HG03460 (cell line): Measurements from ENCODE around the gene SLC9A9.
"Not testable (repeated sequence)": the region's sequence is repeated elsewhere in the genome, so short reads cannot be mapped to it uniquely, and the experiment has no call there.

Source experiments
- ATAC-seq: cut with Tn5 transposase; IDR thresholded peaks from one replicate; pipeline ENCODE4 v1.9.1; 2021; ENCODE audit not compliant: unreplicated experiment

SLC9A9 gene

GRCh38 chr3:143698682-143699303 is 149.5 kb downstream of the SLC9A9 start:
- no peak for ATAC-seq

- ATAC-seq = no peak
Measured at GRCh38 chr3:143697975-143698374, 150.3 kb downstream of the SLC9A9 start.

- not testable (repeated sequence) for ATAC-seq
Measured at GRCh38 chr3:143695333-143695732, 152.9 kb downstream of the SLC9A9 start.

- no peak for ATAC-seq
Measured at GRCh38 chr3:143693506-143693905, 154.8 kb downstream of the SLC9A9 start.

GRCh38 chr3:143686638-143687197 is 161.6 kb downstream of the SLC9A9 start:
- ATAC-seq = no peak

- ATAC-seq = no peak
Measured at GRCh38 chr3:143685491-143685890, 162.8 kb downstream of the SLC9A9 start.

GRCh38 chr3:143677430-143677829 is 170.8 kb downstream of the SLC9A9 start:
- ATAC-seq = no peak

- no peak for ATAC-seq
Measured at GRCh38 chr3:143676747-143677146, 171.5 kb downstream of the SLC9A9 start.

GRCh38 chr3:143676021-143676420 is 172.2 kb downstream of the SLC9A9 start:
- ATAC-seq = no peak

- peak; percentile 71 for ATAC-seq
Measured at GRCh38 chr3:143674100-143674968, 173.9 kb downstream of the SLC9A9 start.

GRCh38 chr3:143672396-143673165 is 175.7 kb downstream of the SLC9A9 start:
- ATAC-seq = no peak

- no peak for ATAC-seq
Measured at GRCh38 chr3:143671626-143672025, 176.6 kb downstream of the SLC9A9 start.

GRCh38 chr3:143668924-143669790 is 179.1 kb downstream of the SLC9A9 start:
- peak; percentile 91 for ATAC-seq

- ATAC-seq = no peak
Measured at GRCh38 chr3:143668385-143668784, 179.9 kb downstream of the SLC9A9 start.

GRCh38 chr3:143661677-143662076 is 186.6 kb downstream of the SLC9A9 start:
- no peak for ATAC-seq

GRCh38 chr3:143658861-143659260 is 189.4 kb downstream of the SLC9A9 start:
- no peak for ATAC-seq

- no peak for ATAC-seq
Measured at GRCh38 chr3:143658116-143658515, 190.2 kb downstream of the SLC9A9 start.

GRCh38 chr3:143657391-143657790 is 190.9 kb downstream of the SLC9A9 start:
- ATAC-seq = no peak

GRCh38 chr3:143654906-143655305 is 193.4 kb downstream of the SLC9A9 start:
- no peak for ATAC-seq

- ATAC-seq = no peak
Measured at GRCh38 chr3:143653935-143654334, 194.3 kb downstream of the SLC9A9 start.
